Kidney epithelial cell (primary cell): ENCODE data around the gene CEND1. TPM values are rescaled to one million over a fixed set of nuclear protein-coding genes. Genes with fewer than 3 reads are reported as not detected.

Source experiments
- DNase-seq: peaks from one replicate; pipeline ENCODE4 v3.0.0-alpha.2; 2010; ENCODE audit warnings: low read depth
- H3K27me3 ChIP-seq: 2 replicates; pipeline ENCODE4 v1.6.0; 2011; ENCODE audit warnings: low read length; ENCODE audit not compliant: control insufficient read depth, insufficient read depth
- H3K36me3 ChIP-seq: 2 replicates; pipeline ENCODE4 v1.5.1; 2011; ENCODE audit warnings: low read length; ENCODE audit not compliant: control insufficient read depth, insufficient read depth
- H3K4me3 ChIP-seq: 2 replicates; pipeline ENCODE4 v1.5.1; 2011; ENCODE audit warnings: low read depth, mild to moderate bottlenecking, control low read depth, low read length
- CTCF ChIP-seq: IDR thresholded peaks from 2 replicates; pipeline ENCODE4 v1.5.1; 2011; ENCODE audit warnings: mild to moderate bottlenecking, moderate library complexity, low read length, control low read depth, inconsistent platforms; ENCODE audit not compliant: insufficient read depth, poor library complexity, severe bottlenecking
- total RNA-seq: library from RNA; depleted of rRNA; stranded (reverse); fragments of >200 nt; gene quantifications from 2 replicates; pipeline ENCODE4 v1.2.3, GENCODE V29; 2015

The CEND1 gene
- total RNA-seq, 1 donor from 2014 or later = 0.25 TPM

GRCh38 chr11:826227-826621 is 36.3 kb upstream of the CEND1 start:
- TF ChIP-seq CTCF = no peak
- DNase-seq = no peak
- Histone ChIP-seq H3K36me3 (peaks cover 4% of the 10 kb centered on the region), H3K4me3 (no peak overlapping the region), H3K27me3 (peaks cover 2% of the 10 kb centered on the region)

GRCh38 chr11:825366-826226 is 35.7 kb upstream of the CEND1 start:
- H3K4me3 ChIP-seq = no peak overlapping the region
- peaks cover 2% of the 10 kb centered on the region for H3K27me3 ChIP-seq
- no peak for DNase-seq
- no peak for TF ChIP-seq CTCF
- H3K36me3 ChIP-seq = peaks cover 4% of the 10 kb centered on the region

GRCh38 chr11:824942-825341 is 35.1 kb upstream of the CEND1 start:
- peaks cover 2% of the 10 kb centered on the region for H3K27me3 ChIP-seq
- H3K4me3 ChIP-seq = no peak overlapping the region
- peaks cover 4% of the 10 kb centered on the region for H3K36me3 ChIP-seq
- no peak for TF ChIP-seq CTCF
- DNase-seq = no peak

GRCh38 chr11:824292-824880 is 34.5 kb upstream of the CEND1 start:
- TF ChIP-seq CTCF = no peak
- H3K36me3 ChIP-seq = peaks cover 4% of the 10 kb centered on the region
- peaks cover 2% of the 10 kb centered on the region for H3K27me3 ChIP-seq
- H3K4me3 ChIP-seq = no peak overlapping the region
- DNase-seq = no peak

- no peak for DNase-seq
- Histone ChIP-seq H3K36me3 (peaks cover 4% of the 10 kb centered on the region), H3K27me3 (peaks cover 2% of the 10 kb centered on the region), H3K4me3 (no peak overlapping the region)
- TF ChIP-seq CTCF = no peak
Measured at GRCh38 chr11:823441-824291, 33.8 kb upstream of the CEND1 start.
